ENCODE measurements around the gene TSPYL2. TPM values are rescaled to one million over a fixed set of nuclear protein-coding genes. Genes with fewer than 3 reads are reported as not detected.

The TSPYL2 gene
- total RNA-seq, 3 donors from 2014 or later (not counting 1 experiment from before 2014, with no cell fraction given): 103 to 318 (median 139) TPM

DNA sequence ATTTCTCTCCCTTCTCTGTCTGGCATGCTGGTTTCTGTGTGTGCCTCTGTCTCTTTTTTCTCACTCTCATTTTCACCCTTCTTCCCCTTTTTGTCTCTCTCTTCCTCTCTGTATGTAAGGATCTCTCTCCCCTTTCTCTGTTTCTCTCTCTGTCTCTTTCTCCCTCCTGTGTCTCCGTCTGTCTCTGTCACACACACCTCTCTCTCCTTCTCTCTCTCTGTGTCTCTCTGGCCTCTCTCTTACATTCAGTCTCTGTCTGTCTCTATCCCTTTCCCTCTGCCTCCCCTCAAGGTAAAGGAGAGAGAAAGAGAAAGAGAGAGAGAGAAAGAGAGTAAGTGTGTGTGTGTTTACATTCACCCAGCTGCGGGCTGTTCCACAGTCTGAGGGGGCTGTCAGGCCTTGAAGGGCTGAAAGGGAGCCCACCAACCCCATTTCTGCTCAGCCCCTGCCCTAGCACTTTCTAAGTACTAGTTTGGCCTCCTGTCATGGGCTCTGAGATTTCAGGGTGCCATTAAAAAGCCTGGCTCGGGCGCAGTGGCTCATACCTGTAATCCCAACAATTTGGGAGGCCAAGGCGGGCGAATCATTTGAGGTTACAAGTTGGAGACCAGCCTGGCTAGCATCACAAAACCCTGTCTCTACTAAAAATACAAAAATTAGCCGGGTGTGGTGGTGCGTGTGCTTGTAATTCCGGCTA lies 9.6 kb upstream of the TSPYL2 start:
- WGBS (ENCODE audit: insufficient coverage): 82% methylated on average over 8 of the region's 9 CpGs
- intact Hi-C loops (cut with micrococcal nuclease): no loop called here
- H3K4me3 Mint-ChIP-seq: peak overlapping the region; percentile 64
- Histone ChIP-seq H3K4me1 (ENCODE audit: control insufficient read depth, insufficient read depth, low read length) (peaks cover 10% of the 10 kb centered on the region), H3K27ac (ENCODE audit: low read length) (peak overlapping the region; percentile 21), H3K4me3 (ENCODE audit: low read length) (no peak overlapping the region), H3K27me3 (ENCODE audit: control insufficient read depth, insufficient read depth, low read length) (no peaks in the 10 kb centered on the region), H3K36me3 (ENCODE audit: control insufficient read depth, insufficient read depth, low read length) (no peaks in the 10 kb centered on the region), H3K9me3 (ENCODE audit: control insufficient read depth, insufficient read depth, low read length) (no peaks in the 10 kb centered on the region)
- no peak for ATAC-seq
- DNase-seq: no peak
- TF ChIP-seq, protein P1, sequence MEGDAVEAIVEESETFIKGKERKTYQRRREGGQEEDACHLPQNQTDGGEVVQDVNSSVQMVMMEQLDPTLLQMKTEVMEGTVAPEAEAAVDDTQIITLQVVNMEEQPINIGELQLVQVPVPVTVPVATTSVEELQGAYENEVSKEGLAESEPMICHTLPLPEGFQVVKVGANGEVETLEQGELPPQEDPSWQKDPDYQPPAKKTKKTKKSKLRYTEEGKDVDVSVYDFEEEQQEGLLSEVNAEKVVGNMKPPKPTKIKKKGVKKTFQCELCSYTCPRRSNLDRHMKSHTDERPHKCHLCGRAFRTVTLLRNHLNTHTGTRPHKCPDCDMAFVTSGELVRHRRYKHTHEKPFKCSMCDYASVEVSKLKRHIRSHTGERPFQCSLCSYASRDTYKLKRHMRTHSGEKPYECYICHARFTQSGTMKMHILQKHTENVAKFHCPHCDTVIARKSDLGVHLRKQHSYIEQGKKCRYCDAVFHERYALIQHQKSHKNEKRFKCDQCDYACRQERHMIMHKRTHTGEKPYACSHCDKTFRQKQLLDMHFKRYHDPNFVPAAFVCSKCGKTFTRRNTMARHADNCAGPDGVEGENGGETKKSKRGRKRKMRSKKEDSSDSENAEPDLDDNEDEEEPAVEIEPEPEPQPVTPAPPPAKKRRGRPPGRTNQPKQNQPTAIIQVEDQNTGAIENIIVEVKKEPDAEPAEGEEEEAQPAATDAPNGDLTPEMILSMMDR (IDR thresholded peaks at IDR 0.05): no peak
- H3K36me3 Mint-ChIP-seq: no peaks in the 10 kb centered on the region
- H3K27ac Mint-ChIP-seq: peak overlapping the region in 1 of 2 donors; percentile 74
- no peaks in the 10 kb centered on the region for H3K27me3 Mint-ChIP-seq (ENCODE audit: low read depth in 2 of 2)
- H3K4me1 Mint-ChIP-seq: peaks cover 12 to 21% of the 10 kb centered on the region in 2 donors
- H3K9me3 Mint-ChIP-seq: no peaks in the 10 kb centered on the region

DNA sequence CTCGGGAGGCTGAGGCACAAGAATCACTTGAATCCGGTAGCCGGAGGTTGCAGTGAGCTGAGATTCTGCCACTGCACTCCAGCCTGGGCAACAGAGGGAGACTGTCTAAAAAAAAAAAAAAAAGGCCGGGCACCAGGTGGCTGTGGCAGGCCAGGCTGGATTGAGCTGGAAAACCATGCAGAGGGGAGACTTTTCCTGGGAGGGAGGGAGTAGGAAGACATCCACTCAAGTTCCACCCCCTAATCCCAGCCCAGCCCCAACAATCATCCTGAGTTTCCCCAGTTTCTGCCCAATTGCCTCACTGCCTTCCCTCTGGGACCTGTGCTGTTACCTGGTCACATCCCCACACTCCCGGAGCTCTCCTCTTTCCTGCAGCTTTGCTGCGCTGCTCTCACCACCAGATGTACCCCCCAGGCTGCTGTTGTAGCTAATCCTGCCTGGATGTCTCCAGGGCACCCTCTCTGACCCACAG lies 9.0 kb upstream of the TSPYL2 start:
- ATAC-seq: no peak
- Histone ChIP-seq H3K9me3 (ENCODE audit: control insufficient read depth, insufficient read depth, low read length) (no peaks in the 10 kb centered on the region), H3K4me3 (ENCODE audit: low read length) (no peak overlapping the region), H3K4me1 (ENCODE audit: control insufficient read depth, insufficient read depth, low read length) (peaks cover 10% of the 10 kb centered on the region), H3K27me3 (ENCODE audit: control insufficient read depth, insufficient read depth, low read length) (no peaks in the 10 kb centered on the region), H3K36me3 (ENCODE audit: control insufficient read depth, insufficient read depth, low read length) (no peaks in the 10 kb centered on the region), H3K27ac (ENCODE audit: low read length) (no peak overlapping the region)
- TF ChIP-seq, protein P1 (IDR thresholded peaks at IDR 0.05): no peak
- intact Hi-C loops (cut with micrococcal nuclease): no loop called here
- Mint-ChIP-seq H3K36me3 (no peaks in the 10 kb centered on the region), H3K9me3 (no peaks in the 10 kb centered on the region), H3K4me1 (peaks cover 12 to 21% of the 10 kb centered on the region in 2 donors), H3K27ac (no peak overlapping the region), H3K27me3 (ENCODE audit: low read depth in 2 of 2) (no peaks in the 10 kb centered on the region), H3K4me3 (no peak overlapping the region)
- DNase-seq: no peak
- 95% methylated on average over 5 of the region's 6 CpGs for WGBS (ENCODE audit: insufficient coverage)

DNA sequence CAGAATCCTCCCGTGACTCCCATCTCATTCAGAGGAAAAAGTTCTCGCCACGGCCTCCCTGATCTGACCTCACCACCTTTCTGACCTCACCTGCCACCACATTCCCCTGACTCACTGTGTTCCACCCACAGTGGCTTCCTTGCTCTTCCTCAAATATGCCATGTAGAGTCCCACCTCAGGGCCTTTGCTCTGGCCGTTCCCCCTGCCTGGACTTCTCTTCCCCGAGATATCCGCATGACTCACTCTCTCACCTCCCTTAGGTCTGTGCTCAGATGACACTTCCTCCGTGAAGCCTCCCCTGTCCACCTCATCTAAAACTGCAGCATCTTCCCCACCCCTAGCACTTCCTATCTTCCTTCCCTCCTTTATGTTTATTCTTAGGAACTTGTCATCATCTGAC lies 7.2 kb upstream of the TSPYL2 start:
- H3K4me1 Mint-ChIP-seq: peaks cover 12 to 21% of the 10 kb centered on the region in 2 donors
- H3K9me3 Mint-ChIP-seq: no peaks in the 10 kb centered on the region
- no peak overlapping the region for H3K4me3 ChIP-seq (ENCODE audit: low read length)
- H3K4me1 ChIP-seq (ENCODE audit: control insufficient read depth, insufficient read depth, low read length): peaks cover 10% of the 10 kb centered on the region
- no peak overlapping the region for H3K27ac ChIP-seq (ENCODE audit: low read length)
- no peaks in the 10 kb centered on the region for H3K9me3 ChIP-seq (ENCODE audit: control insufficient read depth, insufficient read depth, low read length)
- peak in 1 of 3 donors; percentile 38 for ATAC-seq
- no peaks in the 10 kb centered on the region for H3K36me3 ChIP-seq (ENCODE audit: control insufficient read depth, insufficient read depth, low read length)
- no peak for DNase-seq
- H3K27me3 ChIP-seq (ENCODE audit: control insufficient read depth, insufficient read depth, low read length): no peaks in the 10 kb centered on the region
- intact Hi-C loops (cut with micrococcal nuclease): no loop called here
- H3K4me3 Mint-ChIP-seq: no peak overlapping the region
- WGBS (ENCODE audit: insufficient coverage): 73% methylated on average over 7 of the region's 7 CpGs
- TF ChIP-seq, protein P1 (IDR thresholded peaks at IDR 0.05): no peak
- no peaks in the 10 kb centered on the region for H3K27me3 Mint-ChIP-seq (ENCODE audit: low read depth in 2 of 2)
- no peaks in the 10 kb centered on the region for H3K36me3 Mint-ChIP-seq
- peak overlapping the region in 1 of 2 donors; percentile 8 for H3K27ac Mint-ChIP-seq
